Activated CD8-positive, alpha-beta memory T cell treated with anti-CD3 and anti-CD28 coated beads, Interleukin-2, amount 50 U/mL, for 24 hours (primary cell): ENCODE results near the gene STING1.
"Not testable (repeated sequence)": the region's sequence is repeated elsewhere in the genome, so short reads cannot be mapped to it uniquely, and the experiment has no call there.

Source experiments
- DNase-seq: peaks from one replicate; pipeline ENCODE4 v3.0.0-alpha.2; 2020; ENCODE audit errors: extremely low read depth

STING1 gene

DNA sequence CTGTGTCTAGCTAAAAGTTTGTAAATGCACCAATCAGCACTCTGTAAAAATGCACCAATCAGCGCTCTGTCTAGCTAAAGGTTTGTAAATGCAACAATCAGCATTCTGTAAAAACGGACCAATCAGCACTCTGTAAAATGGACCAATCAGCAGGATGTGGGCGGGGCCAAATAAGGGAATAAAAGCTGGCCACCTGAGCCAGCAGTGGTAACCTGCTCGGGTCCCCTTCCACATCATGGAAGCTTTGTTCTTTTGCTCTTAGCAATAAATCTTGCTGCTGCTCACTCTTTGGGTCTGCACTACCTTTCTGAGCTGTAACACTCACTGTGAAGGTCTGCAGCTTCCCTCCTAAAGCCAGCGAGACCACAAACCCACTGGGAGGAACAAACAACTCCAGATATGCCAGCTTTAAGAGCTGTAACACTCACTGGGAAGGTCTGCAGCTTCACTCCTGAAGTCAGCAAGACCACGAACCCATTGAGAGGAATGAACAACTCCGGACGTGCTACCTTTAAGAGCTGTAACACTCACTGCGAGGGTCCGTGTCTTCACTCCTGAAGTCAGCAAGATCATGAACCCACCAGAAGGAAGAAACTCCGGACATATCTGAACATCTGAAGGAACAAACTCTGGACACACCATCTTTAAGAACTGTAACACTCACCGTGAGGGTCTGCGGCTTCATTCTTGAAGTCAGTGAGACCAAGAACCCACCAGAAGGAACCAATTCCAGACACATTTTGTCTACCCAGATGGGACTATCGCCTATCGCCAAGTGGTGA, 20.7 kb upstream of the STING1 start:
- DNase-seq = not testable (repeated sequence)

- no peak for DNase-seq
Observed at GRCh38 chr5:139501381-139501780, 18.8 kb upstream of the STING1 start.

- no peak for DNase-seq
Observed at GRCh38 chr5:139495638-139496435, 13.3 kb upstream of the STING1 start.

DNA sequence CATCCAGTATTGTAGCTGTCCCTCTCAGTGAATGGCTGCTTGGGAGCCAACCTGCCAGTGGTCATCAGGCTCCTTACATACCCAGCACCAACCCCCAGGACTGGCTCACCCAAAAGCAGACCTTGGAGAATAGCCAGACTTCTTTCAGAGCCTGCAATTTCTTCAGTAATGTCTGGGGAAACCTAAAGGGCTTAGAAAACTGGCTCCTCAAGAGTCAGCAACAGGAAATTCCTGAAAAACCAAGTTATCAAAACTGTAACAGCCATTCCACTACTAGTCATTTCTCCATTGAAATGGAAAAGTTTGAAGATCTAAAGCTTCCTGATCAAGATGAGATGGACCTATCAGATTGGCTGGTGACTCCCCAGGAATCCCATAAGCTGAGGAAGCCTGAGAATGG, 12.3 kb upstream of the STING1 start:
- no peak for DNase-seq

DNA sequence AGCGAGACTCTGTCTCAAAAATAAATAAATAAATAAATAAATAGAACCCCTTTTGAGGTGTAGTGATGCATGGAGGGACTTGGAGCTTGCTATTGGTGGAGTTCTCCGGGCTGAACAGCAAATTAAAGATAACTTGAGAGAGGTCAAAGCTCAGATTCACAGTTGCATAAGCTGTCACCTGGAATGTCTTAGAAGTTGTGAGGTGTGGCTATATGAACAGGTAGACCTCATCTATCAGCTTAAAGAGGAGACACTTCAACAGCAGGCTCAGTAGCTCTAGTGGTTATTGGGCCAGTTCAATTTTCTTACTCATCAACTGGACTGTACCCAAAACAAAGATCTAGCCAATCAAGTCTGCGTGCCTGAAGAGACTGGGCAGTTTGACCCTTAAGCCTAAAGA, 11.7 kb upstream of the STING1 start:
- DNase-seq = no peak

- no peak for DNase-seq
Observed at GRCh38 chr5:139492700-139493192, 10.2 kb upstream of the STING1 start.

- DNase-seq = no peak
Observed at GRCh38 chr5:139488260-139488659, 5.7 kb upstream of the STING1 start.

- DNase-seq = no peak
Observed at GRCh38 chr5:139486201-139486600, 3.6 kb upstream of the STING1 start.

GRCh38 chr5:139482890-139483208, 291 bp upstream of the STING1 start:
- not testable (repeated sequence) for DNase-seq

GRCh38 chr5:139481580-139482049, 943 bp downstream of the STING1 start:
- DNase-seq = no peak

- no peak for DNase-seq
Observed at GRCh38 chr5:139481122-139481533, 1.4 kb downstream of the STING1 start.

DNA sequence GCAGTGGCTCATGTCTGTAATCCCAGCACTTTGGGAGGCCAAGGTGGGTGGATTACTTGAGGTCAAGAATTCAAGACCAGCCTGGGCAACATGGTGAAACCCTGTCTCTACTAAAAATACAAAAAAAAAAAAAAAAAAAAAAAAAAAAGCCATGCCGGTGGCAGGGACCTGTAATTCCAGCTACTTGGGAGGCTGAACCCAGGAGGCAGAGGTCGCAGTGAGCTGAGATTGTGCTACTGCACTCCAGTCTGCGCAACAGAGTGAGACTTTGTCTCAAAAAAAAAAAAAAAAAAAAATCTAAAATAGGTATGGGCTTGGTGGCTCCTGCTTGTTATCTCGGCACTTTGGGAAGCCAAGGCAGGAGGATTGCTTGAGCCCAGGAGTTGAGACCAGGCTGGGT, 2.8 kb downstream of the STING1 start:
- not testable (repeated sequence) for DNase-seq

- DNase-seq = not testable (repeated sequence)
Observed at GRCh38 chr5:139478657-139479423, 3.7 kb downstream of the STING1 start.

GRCh38 chr5:139475865-139476617, 6.5 kb downstream of the STING1 start:
- no peak for DNase-seq

DNA sequence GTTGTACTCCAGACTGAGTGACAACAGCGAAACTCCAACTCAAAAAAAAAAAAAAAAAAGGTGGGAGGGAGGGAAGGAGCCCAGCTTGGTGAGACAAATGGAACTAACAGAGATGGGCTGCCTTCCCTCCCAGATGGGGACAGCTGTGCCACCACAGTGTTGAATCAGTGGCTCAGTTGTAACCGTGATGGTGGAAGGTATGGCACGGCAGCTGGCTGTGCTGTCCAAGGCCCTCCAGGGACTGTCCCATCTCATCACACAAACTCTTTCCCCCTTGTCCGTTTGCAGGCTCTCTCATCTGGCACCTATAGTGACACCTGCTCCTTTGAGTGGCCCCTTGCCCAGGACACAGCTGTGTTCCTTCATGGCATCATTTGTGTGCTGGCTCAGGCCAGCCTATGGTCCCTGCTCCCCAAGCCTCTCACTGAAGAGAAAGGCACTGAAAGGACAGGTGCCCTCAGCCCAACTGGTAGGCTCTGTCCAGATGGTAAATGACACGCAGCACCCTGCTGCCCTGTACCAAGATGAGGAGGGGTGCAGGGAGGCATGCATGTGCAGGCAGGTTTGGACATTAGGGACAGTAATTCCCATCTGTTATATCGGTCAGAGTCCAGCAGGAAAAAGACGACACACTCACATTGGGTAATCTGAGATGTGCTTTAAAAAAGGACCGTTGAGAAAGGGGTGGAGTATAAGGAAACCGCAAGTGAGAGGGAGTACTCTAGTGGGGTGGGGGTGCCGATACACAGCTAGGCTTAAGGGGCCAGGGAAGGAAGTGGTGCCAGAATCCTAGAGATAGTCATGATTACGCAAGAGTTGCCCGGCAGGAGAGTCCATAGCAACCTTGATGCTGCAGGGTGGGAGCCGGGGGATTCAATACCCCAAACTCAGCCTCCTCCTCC, 7.4 kb downstream of the STING1 start:
- DNase-seq = no peak

GRCh38 chr5:139473565-139473964, 9.0 kb downstream of the STING1 start:
- no peak for DNase-seq

DNA sequence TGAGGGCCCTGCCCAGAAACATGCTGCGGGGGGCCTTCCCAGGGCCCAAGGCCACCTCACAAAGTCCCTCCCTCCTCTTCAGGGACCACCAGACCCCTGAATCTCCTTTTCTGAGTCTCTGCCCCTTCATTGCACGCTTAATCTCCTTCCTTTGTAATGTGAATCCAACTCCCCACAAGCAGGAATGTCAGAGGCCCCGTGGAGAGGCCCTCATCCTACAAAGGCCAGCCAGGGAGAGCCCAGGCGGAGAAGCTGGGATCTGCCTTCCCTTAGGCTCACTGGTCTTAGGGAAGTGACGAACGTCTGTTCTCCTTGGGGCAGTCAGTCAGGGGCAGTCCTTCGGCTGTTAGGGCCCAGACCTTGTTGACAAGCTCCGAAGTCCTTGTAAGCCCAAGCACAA, 9.5 kb downstream of the STING1 start:
- DNase-seq = no peak

- DNase-seq = no peak
Observed at GRCh38 chr5:139472386-139473030, 10.1 kb downstream of the STING1 start.

GRCh38 chr5:139470821-139471300, 11.7 kb downstream of the STING1 start, which contains the start of gene SMIM33:
Gene SMIM33 (plus strand): TSS chr5:139471004. CDS start chr5:139471122, 118 bp downstream.
- no peak for DNase-seq
